ENCODE measurements around the gene EXOC3L4.
"Not testable (repeated sequence)": the region's sequence is repeated elsewhere in the genome, so short reads cannot be mapped to it uniquely, and the experiment has no call there.

The EXOC3L4 gene

DNA sequence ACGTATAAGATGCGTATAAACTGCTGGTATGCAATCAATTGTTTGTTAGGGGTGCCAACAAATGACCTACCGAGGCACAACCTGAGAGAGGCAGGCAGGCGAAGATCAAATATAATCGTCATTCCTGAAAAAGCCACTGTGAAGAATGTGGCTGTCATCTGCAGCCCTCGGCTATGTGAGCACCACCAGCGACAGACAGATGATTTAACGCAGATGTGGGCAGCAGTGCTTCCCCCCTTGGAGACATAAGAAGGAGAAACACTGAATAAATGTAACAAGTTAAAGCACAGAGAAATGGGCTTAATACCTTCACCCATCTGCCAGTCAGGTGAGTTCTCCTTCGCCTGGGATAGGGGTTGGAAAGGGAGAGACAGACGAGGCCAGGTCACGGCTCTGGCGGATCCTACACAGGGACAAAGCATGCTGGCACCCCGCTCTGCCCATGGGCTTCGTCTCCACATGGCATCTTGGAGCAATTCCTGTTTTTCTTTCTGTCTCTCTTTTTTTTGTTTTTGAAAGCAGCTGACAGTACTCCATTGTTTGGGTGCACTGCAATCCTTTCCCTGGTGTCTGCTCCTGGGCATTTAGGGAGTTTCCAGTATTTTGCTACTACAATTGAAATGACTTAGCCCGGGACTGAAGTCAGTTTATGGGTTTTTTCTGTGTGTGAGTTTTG is 56.9 kb downstream of the EXOC3L4 start:
- no peak for DNase-seq (ENCODE audit: low read depth)

GRCh38 chr14:103155010-103155409 is 60.5 kb downstream of the EXOC3L4 start:
- DNase-seq (ENCODE audit: low read depth), result no peak

GRCh38 chr14:103155416-103155815 is 60.9 kb downstream of the EXOC3L4 start:
- DNase-seq (ENCODE audit: low read depth), result not testable (repeated sequence)

DNA sequence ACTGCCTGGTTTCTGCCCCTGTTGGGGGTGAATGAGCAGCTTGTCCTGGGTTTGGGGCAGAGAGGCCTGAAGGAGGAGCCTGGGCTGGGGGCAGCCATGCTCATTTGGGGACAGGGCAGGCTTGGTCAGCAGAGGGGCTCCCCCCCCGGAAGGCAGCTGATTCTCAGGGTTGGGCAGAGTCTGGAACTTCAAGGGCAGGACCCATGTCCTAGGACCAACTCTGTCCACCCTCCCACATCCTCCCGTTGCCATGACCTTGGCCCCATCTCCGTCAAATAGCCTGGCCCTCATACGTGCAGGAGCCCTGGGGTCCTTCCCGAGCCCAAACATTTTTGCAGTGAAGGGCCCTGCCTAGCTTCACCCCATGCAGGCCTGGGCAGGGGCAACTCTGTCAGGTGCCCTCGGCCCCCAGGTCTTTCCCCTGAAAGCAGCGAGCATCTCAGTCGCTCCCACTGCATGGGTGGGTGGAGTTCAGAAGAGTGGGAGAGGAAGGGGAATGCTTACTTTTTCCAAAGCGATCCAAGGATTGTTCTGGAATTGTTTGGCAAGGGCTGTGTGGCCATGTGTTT is 61.4 kb downstream of the EXOC3L4 start:
- DNase-seq (ENCODE audit: low read depth), result no peak

GRCh38 chr14:103156651-103157378 is 62.3 kb downstream of the EXOC3L4 start:
- DNase-seq (ENCODE audit: low read depth), result no peak

- DNase-seq (ENCODE audit: low read depth), result no peak
Observed at GRCh38 chr14:103157969-103158368, 63.4 kb downstream of the EXOC3L4 start.

DNA sequence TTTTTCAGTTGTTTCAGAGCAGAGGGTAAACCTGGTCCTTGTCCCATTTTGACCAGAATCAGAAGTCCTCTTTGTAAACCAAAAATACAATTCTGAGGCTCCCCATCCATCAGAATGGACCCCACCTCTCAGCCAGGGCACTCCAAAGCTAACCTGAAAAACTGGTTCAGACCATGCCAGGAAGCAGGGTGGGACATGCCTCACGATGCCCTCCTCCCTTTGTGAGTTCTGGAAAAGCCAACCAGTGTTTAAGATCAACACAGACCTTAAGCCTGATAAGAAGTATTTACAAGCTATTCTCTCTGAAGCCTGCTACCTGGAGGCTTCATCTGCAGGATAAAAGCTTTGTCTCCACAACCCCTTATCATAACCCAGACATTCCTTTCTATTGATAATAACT is 64.2 kb downstream of the EXOC3L4 start:
- no peak for DNase-seq (ENCODE audit: low read depth)

Data from T follicular helper cell (primary cell).